Thyroid gland (tissue), 4 donors: Measurements from ENCODE around the gene NPR1.

Experiments
- CTCF ChIP-seq, 6 experiments: fragments of 200-600 bp in 3 of 6; fragments of 450-650 bp in 3 of 6; sonication (generic) in 3 of 6; IDR thresholded peaks; one replicate each; pipeline ENCODE4 v1.5.1; 2016 to 2019; ENCODE audit warnings: antibody characterized with exemption in 6 of 6, mild to moderate bottlenecking in 2 of 6, inconsistent platforms in 1 of 6, moderate library complexity in 1 of 6
- POLR2A ChIP-seq, 2 donors: fragments of 450-650 bp; IDR thresholded peaks; one replicate each; pipeline ENCODE4 v1.6.1; 2017; ENCODE audit warnings: antibody characterized with exemption in 2 of 2, mild to moderate bottlenecking in 2 of 2, moderate library complexity in 1 of 2

- TF ChIP-seq CTCF (IDR thresholded peaks at IDR 0.05): no peak
- no peak for TF ChIP-seq POLR2A (IDR thresholded peaks at IDR 0.05)
These were observed 5.4 kb downstream of the NPR1 start for GRCh38 chr1:153683854-153684253.
